A375 (cell line): Measurements from ENCODE around the gene PTGER2. TPM values are rescaled to one million over a fixed set of nuclear protein-coding genes. Genes with fewer than 3 reads are reported as not detected.

Source experiments
- total RNA-seq: library from RNA; depleted of rRNA; stranded (reverse); fragments of >200 nt; shearing (Covaris generic); gene quantifications from 2 replicates; pipeline ENCODE4 v1.2.3, GENCODE V29; 2014; rRNA removed

PTGER2 gene
- 0.19 TPM in 1 of 2 replicates, not detected in the other for total RNA-seq

GRCh38 chr14:52313903-52314594, at the start of gene PTGER2:
PTGER2 (plus strand) TSS chr14:52314312; CDS start chr14:52314549, 237 bp downstream.

GRCh38 chr14:52267501-52268278, 46.4 kb upstream of the PTGER2 start, which contains the start of gene PTGDR:
PTGDR (plus strand) TSS chr14:52267698; CDS start chr14:52267815, 117 bp downstream.

Other genes with a start within 250 kb of the PTGER2 start
- gene NID2, start 245.3 kb upstream of the PTGER2 start, total RNA-seq = 0.53 and 1.1 TPM in 2 replicates
- not detected in 2 replicates for gene PTGDR, start 46.6 kb upstream of the PTGER2 start, total RNA-seq
- 1.4 and 2.8 TPM in 2 replicates for gene TXNDC16, start 238.2 kb downstream of the PTGER2 start, total RNA-seq
- gene GPR137C, start 238.5 kb downstream of the PTGER2 start, total RNA-seq = not detected in 2 replicates